Kidney (tissue), 14 donors: ENCODE data around the gene KIF26B. TPM values are rescaled to one million over a fixed set of nuclear protein-coding genes. Genes with fewer than 3 reads are reported as not detected.

ENCODE experiments used
- DNase-seq, 5 donors: peaks; one replicate each; pipeline ENCODE4 v3.0.0-alpha.2; 2013 to 2020
- FAIRE-seq: peaks from 2 replicates; lab custom pipeline; 2012; peaks lifted over from hg19 to GRCh38; lab: Jason Lieb, UNC
- H3K27ac ChIP-seq, 2 donors: one replicate each; pipeline ENCODE4 v1.7.0; 2013; ENCODE audit warnings: low read depth in 2 of 2, low read length in 2 of 2, inconsistent platforms in 1 of 2
- H3K27me3 ChIP-seq: one replicate; pipeline ENCODE4 v1.7.1; 2013; ENCODE audit warnings: low read length, inconsistent platforms; ENCODE audit not compliant: control insufficient read depth, insufficient read depth
- H3K36me3 ChIP-seq, 3 donors: one replicate each; pipeline versions ENCODE4 v1.7.0 to v1.7.1; 2013; ENCODE audit warnings: low read length in 3 of 3, control low read depth in 1 of 3, inconsistent platforms in 1 of 3; ENCODE audit not compliant: insufficient read depth in 3 of 3, control insufficient read depth in 2 of 3
- H3K4me1 ChIP-seq, 3 donors: one replicate each; pipeline versions ENCODE4 v1.7.0 to v1.7.1; 2013; ENCODE audit warnings: low read length in 3 of 3, inconsistent platforms in 1 of 3, low read depth in 1 of 3; ENCODE audit not compliant: control insufficient read depth in 2 of 3, insufficient read depth in 2 of 3
- H3K4me3 ChIP-seq, 3 donors: one replicate each; pipeline versions ENCODE4 v1.7.0 to v1.8.1; 2013; ENCODE audit warnings: low read length in 3 of 3, control low read depth in 1 of 3, inconsistent platforms in 1 of 3
- H3K9ac ChIP-seq, 3 donors: one replicate each; pipeline versions ENCODE4 v1.7.0 to v1.7.1; 2013; ENCODE audit warnings: low read length in 3 of 3, control low read depth in 1 of 3, inconsistent platforms in 1 of 3
- H3K9me3 ChIP-seq, 3 donors: one replicate each; pipeline versions ENCODE4 v1.7.0 to v1.7.1; 2013; ENCODE audit warnings: low read length in 3 of 3, control low read depth in 1 of 3, inconsistent platforms in 1 of 3; ENCODE audit not compliant: control insufficient read depth in 2 of 3, insufficient read depth in 1 of 3
- CTCF ChIP-seq: IDR thresholded peaks from 3 replicates; pipeline ENCODE4 v1.5.1; 2012; ENCODE audit warnings: mild to moderate bottlenecking, moderate library complexity, borderline replicate concordance; ENCODE audit not compliant: insufficient read depth; ENCODE audit errors: extremely low read depth
- intact Hi-C: fragments of 100-400 bp; cut with DNase I; formaldehyde crosslinking; loops from one replicate; pipeline ENCODE4 v1.11.1; 2022
- polyA plus RNA-seq: library from polyadenylated mRNA; stranded (reverse); fragments of 350-450 nt; fragmentation: Illumina TruSeq; extraction: RNeasy Lipid Tissue Mini Kit (QIAGEN cat#74804); gene quantifications from one replicate; pipeline ENCODE4 v1.2.3, GENCODE V29; 2014; ENCODE audit warnings: low read depth, low replicate concordance; ENCODE audit not compliant: insufficient read depth
- total RNA-seq: library from RNA; stranded (reverse); fragmentation: NEBNext Ultra II Directional; extraction: Animal tissue kit (Norgen Biotek cat#: 25700); gene quantifications from one replicate; pipeline ENCODE4 v1.2.1, GENCODE V29; 2021
- donor health status: control.
- donor health status: control.
- donor health status: control.
- donor health status: control.
- donor health status: control.
- donor health status: DM: yes; HTN: yes; CAD: no.
- donor health status: Normal renal cell carcinoma (clear cell type).

Gene KIF26B
- total and polyA plus RNA-seq, 2 donors from 2014 or later: 0.52 to 10.7 TPM

- DNase-seq (no peak), FAIRE-seq (no peak)
- H3K27ac ChIP-seq: no peak overlapping the region
- TF ChIP-seq CTCF: no peak
- no peaks in the 10 kb centered on the region for H3K36me3 ChIP-seq
- peaks cover 0 to 3% (median 0%) of the 10 kb centered on the region in 3 donors for H3K4me1 ChIP-seq
- no peak overlapping the region for H3K4me3 ChIP-seq
- H3K9me3 ChIP-seq: no peaks in the 10 kb centered on the region
- H3K27me3 ChIP-seq: no peaks in the 10 kb centered on the region
- no peak overlapping the region for H3K9ac ChIP-seq
- intact Hi-C loops: no loop called here
Observed at GRCh38 chr1:245444945-245445344, 290.2 kb downstream of the KIF26B start.

GRCh38 chr1:245448531-245448930 is 293.7 kb downstream of the KIF26B start:
- FAIRE-seq: no peak

DNA sequence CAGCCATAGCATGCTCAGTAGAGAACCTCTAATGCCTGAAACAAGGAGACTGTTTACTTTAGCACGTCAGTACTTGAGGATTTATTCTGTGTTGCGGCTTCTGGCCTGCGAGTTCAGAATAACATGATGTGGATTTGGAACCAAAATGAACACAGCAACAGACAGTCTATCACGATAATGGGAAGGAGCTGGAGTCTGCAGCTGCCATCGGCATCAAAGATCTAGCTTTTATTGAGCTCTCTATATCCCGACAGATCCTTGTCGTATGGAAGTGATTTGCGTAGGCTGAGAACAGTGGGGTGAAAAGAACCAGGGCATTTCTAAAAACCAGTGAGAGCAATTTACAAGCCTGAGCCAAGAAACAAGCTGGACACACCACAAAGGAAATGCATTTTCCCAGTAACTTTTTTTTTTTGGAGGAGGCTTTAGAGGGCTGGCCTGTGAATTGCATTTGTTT is 294.2 kb downstream of the KIF26B start:
- FAIRE-seq (no peak), DNase-seq (peak in 2 of 5 donors; percentile 59 to 77)
- H3K4me1 ChIP-seq: no peaks in the 10 kb centered on the region
- H3K9ac ChIP-seq: no peak overlapping the region
- no peak overlapping the region for H3K4me3 ChIP-seq
- TF ChIP-seq CTCF: no peak
- no peaks in the 10 kb centered on the region for H3K36me3 ChIP-seq
- H3K9me3 ChIP-seq: no peaks in the 10 kb centered on the region
- intact Hi-C loops: no loop called here
- H3K27ac ChIP-seq: no peak overlapping the region
- no peaks in the 10 kb centered on the region for H3K27me3 ChIP-seq

More at GRCh38 chr1:245448531-245448930, 293.7 kb downstream of the KIF26B start:
- H3K9me3 ChIP-seq: no peaks in the 10 kb centered on the region
- TF ChIP-seq CTCF: no peak
- DNase-seq: no peak
- H3K36me3 ChIP-seq: no peaks in the 10 kb centered on the region
- H3K4me3 ChIP-seq: no peak overlapping the region
- no peaks in the 10 kb centered on the region for H3K4me1 ChIP-seq
- H3K27ac ChIP-seq: no peak overlapping the region
- intact Hi-C loops: no loop called here
- no peaks in the 10 kb centered on the region for H3K27me3 ChIP-seq
- H3K9ac ChIP-seq: no peak overlapping the region

DNA sequence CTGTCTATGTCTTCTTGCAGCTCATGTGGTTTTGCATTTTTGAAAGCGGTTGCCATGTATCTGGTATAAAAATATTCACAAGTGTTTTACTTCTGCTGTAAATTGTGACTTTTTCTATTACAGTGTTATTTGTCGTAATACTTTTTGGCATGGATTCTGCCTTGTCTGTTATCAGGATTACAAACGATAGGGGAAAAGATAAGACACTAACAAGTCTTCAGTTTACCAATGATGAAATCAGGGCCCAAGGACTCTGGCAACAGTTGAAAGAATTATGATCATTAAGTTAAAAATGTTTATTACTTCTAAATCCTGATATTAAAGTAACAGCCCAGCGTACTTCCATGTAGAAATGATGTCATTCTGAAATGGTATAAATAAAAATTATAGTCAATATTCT is 298.8 kb downstream of the KIF26B start:
- FAIRE-seq: no peak

More for the DNA sequence above, 298.8 kb downstream of the KIF26B start:
- Histone ChIP-seq H3K27me3 (no peaks in the 10 kb centered on the region), H3K36me3 (no peaks in the 10 kb centered on the region), H3K4me3 (no peak overlapping the region), H3K9ac (no peak overlapping the region), H3K9me3 (no peaks in the 10 kb centered on the region), H3K27ac (no peak overlapping the region), H3K4me1 (no peaks in the 10 kb centered on the region)
- DNase-seq: no peak
- TF ChIP-seq CTCF: no peak
- intact Hi-C loops: no loop called here
